Lung microvascular endothelial cell (primary cell): ENCODE measurements around the gene CD47. TPM values are rescaled to one million over a fixed set of nuclear protein-coding genes. Genes with fewer than 3 reads are reported as not detected.

Source experiments
- DNase-seq, 2 donors: peaks; one replicate each; pipeline versions ENCODE4 v3.0.0 to v3.0.0-alpha.2; 2010; ENCODE audit warnings: low read depth in 2 of 2
- total RNA-seq: library from RNA; depleted of rRNA; stranded (reverse); fragments of >200 nt; gene quantifications from 2 replicates; pipeline ENCODE4 v1.2.1, GENCODE V29; 2014

CD47 gene
- total RNA-seq, 1 donor from 2014 or later: 53.6 TPM

- peak; percentile 8 to 55 for DNase-seq
Observed at GRCh38 chr3:108117241-108117775, 26.5 kb upstream of the CD47 start.

GRCh38 chr3:108114423-108115065 is 23.7 kb upstream of the CD47 start:
- no peak for DNase-seq

GRCh38 chr3:108113975-108114374 is 23.1 kb upstream of the CD47 start:
- no peak for DNase-seq

- no peak for DNase-seq
Observed at GRCh38 chr3:108110934-108111333, 20.1 kb upstream of the CD47 start.

GRCh38 chr3:108108416-108108815 is 17.6 kb upstream of the CD47 start:
- no peak for DNase-seq

GRCh38 chr3:108106449-108106848 is 15.6 kb upstream of the CD47 start:
- no peak for DNase-seq

GRCh38 chr3:108106031-108106430 is 15.2 kb upstream of the CD47 start:
- DNase-seq: no peak

- DNase-seq: peak in 1 of 2 donors; percentile 95
Observed at GRCh38 chr3:108103886-108104797, 13.3 kb upstream of the CD47 start.

- no peak for DNase-seq
Observed at GRCh38 chr3:108103040-108103751, 12.4 kb upstream of the CD47 start.

- no peak for DNase-seq
Observed at GRCh38 chr3:108102420-108103039, 11.7 kb upstream of the CD47 start.

GRCh38 chr3:108100906-108101660 is 10.3 kb upstream of the CD47 start:
- no peak for DNase-seq

- DNase-seq: no peak
Observed at GRCh38 chr3:108099679-108100428, 9.0 kb upstream of the CD47 start.

- DNase-seq: peak; percentile 34 to 89
Observed at GRCh38 chr3:108099244-108099643, 8.4 kb upstream of the CD47 start.

- DNase-seq: no peak
Observed at GRCh38 chr3:108098003-108098370, 7.2 kb upstream of the CD47 start.

GRCh38 chr3:108097322-108098002 is 6.6 kb upstream of the CD47 start:
- DNase-seq: peak in 1 of 2 donors; percentile 14

- peak in 1 of 2 donors; percentile 12 for DNase-seq
Observed at GRCh38 chr3:108096532-108097321, 5.9 kb upstream of the CD47 start.

GRCh38 chr3:108093616-108094015 is 2.8 kb upstream of the CD47 start:
- no peak for DNase-seq

- no peak for DNase-seq
Observed at GRCh38 chr3:108093021-108093420, 2.2 kb upstream of the CD47 start.

- DNase-seq: no peak
Observed at GRCh38 chr3:108092501-108092900, 1.7 kb upstream of the CD47 start.
